Heart left ventricle (tissue), 16 donors: Measurements from ENCODE around the gene RBM46. TPM values are rescaled to one million over a fixed set of nuclear protein-coding genes. Genes with fewer than 3 reads are reported as not detected.

Experiments used
- ATAC-seq, 4 donors: fragments of 200-7000 bp; cut with Tn5 transposase; one replicate each; pipeline ENCODE4 v1.9.1; 2020 to 2022; ENCODE audit warnings: moderate library complexity in 4 of 4, mild to moderate bottlenecking in 3 of 4, moderate number of reproducible peaks in 1 of 4
- DNase-seq, 5 donors: peaks; one replicate each; pipeline ENCODE4 v3.0.0-alpha.2; 2020
- H3K27ac ChIP-seq, 12 donors: fragments of 200-600 bp; sonication (generic) in 4 of 12; one replicate each; pipeline versions ENCODE4 v1.5.0 to v1.8.0; 2016 to 2022; ENCODE audit warnings: mild to moderate bottlenecking in 2 of 12
- H3K27me3 ChIP-seq, 9 donors: fragments of 200-600 bp; sonication (generic) in 2 of 9; one replicate each; pipeline versions ENCODE4 v1.5.1 to v1.8.0; 2016 to 2022; ENCODE audit warnings: mild to moderate bottlenecking in 3 of 9
- H3K36me3 ChIP-seq, 9 donors: fragments of 200-600 bp; sonication (generic) in 2 of 9; one replicate each; pipeline versions ENCODE4 v1.5.0 to v1.8.0; 2018 to 2022; ENCODE audit warnings: mild to moderate bottlenecking in 2 of 9
- H3K4me1 ChIP-seq, 12 donors: fragments of 200-600 bp; sonication (generic) in 4 of 12; one replicate each; pipeline versions ENCODE4 v1.5.0 to v1.8.0; 2016 to 2022; ENCODE audit warnings: mild to moderate bottlenecking in 3 of 12
- H3K4me3 ChIP-seq, 12 donors: fragments of 200-600 bp; sonication (generic) in 4 of 12; one replicate each; pipeline versions ENCODE4 v1.5.0 to v1.8.0; 2017 to 2022; ENCODE audit warnings: mild to moderate bottlenecking in 9 of 12, moderate library complexity in 4 of 12
- H3K9me3 ChIP-seq, 12 donors: fragments of 200-600 bp; sonication (generic) in 4 of 12; one replicate each; pipeline versions ENCODE4 v1.5.0 to v1.8.0; 2016 to 2022; ENCODE audit warnings: mild to moderate bottlenecking in 1 of 12
- CTCF ChIP-seq, 12 donors: fragments of 200-600 bp; sonication (generic) in 4 of 12; IDR thresholded peaks; one replicate each; pipeline versions ENCODE4 v1.5.0 to v1.8.0; 2018 to 2022; ENCODE audit warnings: antibody characterized with exemption in 12 of 12, mild to moderate bottlenecking in 5 of 12
- POLR2A ChIP-seq, 2 donors: fragments of 450-650 bp; IDR thresholded peaks; one replicate each; pipeline ENCODE4 v1.6.1; 2017; ENCODE audit warnings: antibody characterized with exemption in 2 of 2, mild to moderate bottlenecking in 2 of 2, moderate library complexity in 2 of 2
- WGBS, 4 donors: extraction: QIAGEN DNeasy Blood & Tissue Kit in 2 of 4; methylation state at CpG; one replicate each; pipeline versions ENCODE4 v1.1.5 to v1.1.7; 2013 to 2018; 5-methylcytosine and 5-hydroxymethylcytosine counted together
- intact Hi-C, 10 donors: fragments of 100-400 bp; cut with DNase I; formaldehyde crosslinking; loops; one replicate each; pipeline versions ENCODE4 v1.11.1 to v1.14.2; 2022
- long read RNA-seq, 3 donors: library from polyadenylated mRNA; unstranded; transcript quantifications; one replicate each; pipeline ENCODE4 v2.0.0, GENCODE V29; 2020 to 2021
- polyA plus RNA-seq, 2 donors: library from polyadenylated mRNA; stranded (reverse); fragments of 200-250 nt; gene quantifications; one replicate each; pipeline ENCODE4 v1.2.3, GENCODE V29; 2013
- total RNA-seq, 9 donors: library from RNA; depleted of rRNA in 2 of 9; stranded (reverse); fragments of >200 nt in 2 of 9; fragmentation: NEBNext Ultra II Directional in 3 of 9; extraction: Animal tissue kit (Norgen Biotek cat#: 25700) in 3 of 9; gene quantifications; one replicate each; pipeline versions ENCODE4 v1.1.0 to v1.2.4, GENCODE V29; 2016 to 2023
- donor health status: ischemic (EF 13 %, LVEDD 7.1; RV severe dilation, severe dysfunction).
- donor health status: healthy with polysubstance abuse.
- donor health status: DM: no; HTN: yes; CAD: no.
- donor health status: DM: no; HTN: no; CAD: no.
- donor health status: ischemic (EF 25% LVEDD 6.9; RV normal size, moderate dysfunction).
- donor health status: ischemic (EF 25% LVEDD 5.7; RV mildly dilated, moderate dysfunction).
- donor health status: healthy.
- donor health status: DM: yes; HTN: yes; CAD: no.
- donor health status: ischemic (EF 35%, LVEDD 5.7; RV mildly dilated, moderate dysfunction).
- donor health status: nonischemic (EF 11% LVEDD 7.7; RV severe dilation, severe dysfunction).
- donor health status: DM: yes; HTN: yes; CAD: no.
- donor health status: PGD.
- donor health status: ischemic (EF 29% LVEDD 5.4; RV normal size, mild dysfunction).
- donor health status: nonischemic (EF 23%, LVEDD 6.1; RV moderate dilation, normal function).

The RBM46 gene
- total RNA-seq, result under 1 TPM in 2 of 9 donors, not detected in 7; 0.23 to 0.36 TPM
- polyA plus RNA-seq, result not detected
- long read RNA-seq, donor 1, result 0 reads
- long read RNA-seq, donor 2, result 0 reads
- long read RNA-seq, donor 3, result 0 reads

- Histone ChIP-seq H3K36me3 (no peaks in the 10 kb centered on the region), H3K9me3 (no peaks in the 10 kb centered on the region), H3K4me3 (no peak within 1 kb of the TSS), H3K4me1 (no peaks in the 10 kb centered on the region), H3K27me3 (peaks cover 0 to 30% (median 10%) of the 10 kb centered on the region in 9 donors), H3K27ac (no peak within 1 kb of the TSS)
- WGBS, 4 donors, result 58 to 72% (median 66%) methylated on average over 66 to 76 of the region's 76 CpGs
- intact Hi-C loops, result no loop called here
- TF ChIP-seq CTCF (IDR thresholded peaks at IDR 0.05) (no peak), POLR2A (IDR thresholded peaks at IDR 0.05) (no peak)
- no peak for DNase-seq
- ATAC-seq, result no peak
These were observed at the start of gene RBM46 for GRCh38 chr4:154781126-154781982. RBM46 (plus strand) TSS chr4:154781272; CDS start chr4:154796753, 15,481 bp downstream.

- Histone ChIP-seq H3K4me3 (no peak overlapping the region), H3K9me3 (no peaks in the 10 kb centered on the region), H3K27ac (no peak overlapping the region), H3K27me3 (peaks cover 0 to 3% (median 0%) of the 10 kb centered on the region in 9 donors), H3K36me3 (no peaks in the 10 kb centered on the region), H3K4me1 (no peaks in the 10 kb centered on the region)
- intact Hi-C loops, result no loop called here
- no peak for DNase-seq
- no peak for ATAC-seq
- TF ChIP-seq CTCF (IDR thresholded peaks at IDR 0.05), result no peak
- TF ChIP-seq POLR2A (IDR thresholded peaks at IDR 0.05), result no peak
These were observed 49.3 kb upstream of the RBM46 start for GRCh38 chr4:154731756-154732155.

GRCh38 chr4:154732669-154733068 lies 48.4 kb upstream of the RBM46 start:
- Histone ChIP-seq H3K4me3 (no peak overlapping the region), H3K27ac (no peak overlapping the region), H3K27me3 (peaks cover 0 to 3% (median 0%) of the 10 kb centered on the region in 9 donors), H3K36me3 (no peaks in the 10 kb centered on the region), H3K4me1 (no peaks in the 10 kb centered on the region), H3K9me3 (no peaks in the 10 kb centered on the region)
- no peak for TF ChIP-seq CTCF (IDR thresholded peaks at IDR 0.05)
- TF ChIP-seq POLR2A (IDR thresholded peaks at IDR 0.05), result no peak
- DNase-seq (no peak), ATAC-seq (no peak)
- WGBS, 4 donors, result 72 to 84% (median 77%) methylated on average over 4 of the region's 4 CpGs
- intact Hi-C loops, result no loop called here

GRCh38 chr4:154736770-154737169 lies 44.3 kb upstream of the RBM46 start:
- Histone ChIP-seq H3K4me3 (no peak overlapping the region), H3K4me1 (peaks cover 0 to 5% (median 0%) of the 10 kb centered on the region in 12 donors), H3K36me3 (no peaks in the 10 kb centered on the region), H3K27me3 (peaks cover 0 to 17% (median 6%) of the 10 kb centered on the region in 9 donors), H3K9me3 (no peaks in the 10 kb centered on the region), H3K27ac (no peak overlapping the region)
- 38 to 83% (median 79%) methylated on average over 1 of the region's 1 CpG for WGBS, 4 donors
- no peak for DNase-seq
- no peak for TF ChIP-seq POLR2A (IDR thresholded peaks at IDR 0.05)
- no peak for ATAC-seq
- intact Hi-C loops, result no loop called here
